PC-9 (cell line): ENCODE results near the gene MYO16. TPM values are rescaled to one million over a fixed set of nuclear protein-coding genes. Genes with fewer than 3 reads are reported as not detected.
A peak's percentile ranks its signal among the peaks of the same experiment; 100 is the strongest.
"Not testable (repeated sequence)": the region's sequence is repeated elsewhere in the genome, so short reads cannot be mapped to it uniquely, and the experiment has no call there.

Source experiments
- BruUV-seq: library from RNA; stranded (reverse); fragments of 400-500 nt; replicated peaks from 2 replicates; lab custom pipeline; 2021; lab: Mats Ljungman, UMichigan
- CTCF ChIA-PET: fragments of 300-600 bp; sonication (Branson Sonifier 250); formaldehyde crosslinking; loops from one replicate; lab custom pipeline; 2022; ENCODE audit warnings: antibody characterized with exemption; lab: Charles Lee
- POLR2A ChIA-PET: fragments of 300-600 bp; sonication (Branson Sonifier 250); formaldehyde crosslinking; loops from one replicate; lab custom pipeline; 2022; ENCODE audit warnings: antibody characterized with exemption; ENCODE audit not compliant: unreplicated experiment; lab: Charles Lee
- DNase-seq, 2 experiments: peaks; one replicate each; pipeline versions ENCODE4 v3.0.0 to v3.0.0-alpha.2; 2015 to 2022; ENCODE audit warnings: mixed read lengths in 1 of 2
- H2AFZ ChIP-seq: fragments of 200-600 bp; sonication (generic); 2 replicates; pipeline ENCODE4 v1.8.1; 2017; ENCODE audit warnings: antibody characterized with exemption
- H3F3A ChIP-seq: fragments of 200-600 bp; sonication (generic); 2 replicates; pipeline ENCODE4 v1.8.1; 2017; ENCODE audit warnings: antibody characterized with exemption, mild to moderate bottlenecking, low read depth; ENCODE audit not compliant: insufficient read depth
- H3K27ac ChIP-seq: fragments of 200-600 bp; sonication (generic); 2 replicates; pipeline ENCODE4 v1.6.1; 2016; ENCODE audit warnings: mixed run types
- H3K27me3 ChIP-seq: fragments of 200-600 bp; sonication (generic); 2 replicates; pipeline ENCODE4 v1.6.1; 2016; ENCODE audit warnings: low read depth, mixed run types; ENCODE audit not compliant: insufficient read depth
- H3K36me3 ChIP-seq: fragments of 200-600 bp; sonication (generic); 2 replicates; pipeline ENCODE4 v1.6.1; 2016; ENCODE audit warnings: low read depth, mixed run types
- H3K4me1 ChIP-seq: fragments of 200-600 bp; sonication (generic); replicated peaks from 2 replicates; pipeline ENCODE4 v1.6.1; 2016; ENCODE audit warnings: mixed run types; ENCODE audit not compliant: insufficient read depth
- H3K4me2 ChIP-seq: fragments of 200-600 bp; sonication (generic); 2 replicates; pipeline ENCODE4 v1.6.1; 2017; ENCODE audit warnings: mixed run types
- H3K4me3 ChIP-seq: fragments of 200-600 bp; sonication (generic); 2 replicates; pipeline ENCODE4 v1.6.1; 2016; ENCODE audit warnings: mixed run types
- H3K79me2 ChIP-seq: fragments of 200-600 bp; sonication (generic); 2 replicates; pipeline ENCODE4 v1.6.1; 2017; ENCODE audit warnings: low read depth, mixed run types
- H3K9me2 ChIP-seq: fragments of 200-600 bp; sonication (generic); 2 replicates; pipeline ENCODE4 v1.8.1; 2017; ENCODE audit warnings: mild to moderate bottlenecking; ENCODE audit not compliant: insufficient read depth
- H3K9me3 ChIP-seq: fragments of 200-600 bp; sonication (generic); 2 replicates; pipeline ENCODE4 v1.8.1; 2016; ENCODE audit warnings: low read depth; ENCODE audit not compliant: insufficient read depth
- H4K20me1 ChIP-seq: fragments of 200-600 bp; sonication (generic); 2 replicates; pipeline ENCODE4 v1.8.1; 2017; ENCODE audit not compliant: insufficient read depth
- CTCF ChIP-seq: fragments of 200-600 bp; sonication (generic); conservative IDR thresholded peaks from 2 replicates; pipeline ENCODE4 v1.6.1; 2017; ENCODE audit warnings: mixed run types, antibody characterized with exemption, mild to moderate bottlenecking, moderate library complexity
- EZH2 ChIP-seq: fragments of 200-600 bp; sonication (generic); IDR thresholded peaks from 2 replicates; pipeline ENCODE4 v1.8.0; 2017; ENCODE audit warnings: antibody characterized with exemption, low read depth
- intact Hi-C: fragments of 100-400 bp; cut with micrococcal nuclease; formaldehyde crosslinking; loops from one replicate; pipeline ENCODE4 v1.10.0; 2022; ENCODE audit not compliant: unreplicated experiment
- total RNA-seq: library from RNA; stranded (reverse); gene quantifications from 2 replicates; pipeline ENCODE4 v1.2.3, GENCODE V29; 2021

MYO16 gene
- total RNA-seq, 1 experiment from 2014 or later: 0.59 TPM

GRCh38 chr13:109214393-109214792, 585.0 kb downstream of the MYO16 start:
- intact Hi-C loops: no loop called here
- Histone ChIP-seq H3F3A (peaks cover 25% of the 10 kb centered on the region), H3K9me3 (no peaks in the 10 kb centered on the region), H3K9me2 (no peaks in the 10 kb centered on the region), H3K27me3 (no peaks in the 10 kb centered on the region), H3K79me2 (peaks cover 12% of the 10 kb centered on the region; the same call in 1 of the 2 replicates), H3K4me2 (no peak overlapping the region), H3K4me3 (no peak overlapping the region), H3K27ac (peak overlapping the region; percentile 28), H3K4me1 (peaks cover 18% of the 10 kb centered on the region), H3K36me3 (peaks cover 29% of the 10 kb centered on the region), H4K20me1 (no peaks in the 10 kb centered on the region), H2AFZ (no peak overlapping the region)
- CTCF ChIA-PET: no interaction called here
- TF ChIP-seq EZH2 (no peak), CTCF (no peak)
- no peak for DNase-seq
- POLR2A ChIA-PET: no interaction called here
- BruUV-seq: no TSS peak

GRCh38 chr13:109215377-109215776, 586.0 kb downstream of the MYO16 start:
- Histone ChIP-seq H2AFZ (no peak overlapping the region), H3K4me3 (no peak overlapping the region), H3K9me2 (no peaks in the 10 kb centered on the region), H4K20me1 (no peaks in the 10 kb centered on the region), H3K36me3 (peaks cover 24% of the 10 kb centered on the region), H3K4me2 (no peak overlapping the region), H3K27me3 (no peaks in the 10 kb centered on the region), H3K79me2 (peaks cover 5% of the 10 kb centered on the region; the same call in 1 of the 2 replicates), H3K4me1 (peaks cover 18% of the 10 kb centered on the region), H3F3A (peaks cover 31% of the 10 kb centered on the region), H3K27ac (no peak overlapping the region), H3K9me3 (no peaks in the 10 kb centered on the region)
- TF ChIP-seq CTCF (no peak), EZH2 (no peak)
- no TSS peak for BruUV-seq
- ChIA-PET CTCF (no interaction called here), POLR2A (interaction anchor here (0.7 kb wide), 1 partner anchor 49 kb away, joined by 4 read pairs; no protein-coding TSS in a partner anchor)
- DNase-seq: no peak
- intact Hi-C loops: no loop called here

GRCh38 chr13:109217510-109217909, 588.1 kb downstream of the MYO16 start:
- peaks cover 18% of the 10 kb centered on the region; the same call in 1 of the 2 replicates for H3F3A ChIP-seq
- H2AFZ ChIP-seq, BruUV-seq, H3K27me3 ChIP-seq, CTCF ChIA-PET, H3K9me3 ChIP-seq, H4K20me1 ChIP-seq, H3K27ac ChIP-seq, H3K4me2 ChIP-seq, H3K4me1 ChIP-seq, H3K9me2 ChIP-seq, POLR2A ChIA-PET, H3K4me3 ChIP-seq, DNase-seq, intact Hi-C loops, H3K79me2 ChIP-seq: not testable (repeated sequence)
- H3K36me3 ChIP-seq: peaks cover 24% of the 10 kb centered on the region

- no TSS peak for BruUV-seq
- no peak overlapping the region for H3K27ac ChIP-seq
- H3K9me3 ChIP-seq: peaks cover 4% of the 10 kb centered on the region
- no peaks in the 10 kb centered on the region for H4K20me1 ChIP-seq
- no peak overlapping the region for H2AFZ ChIP-seq
- ChIA-PET CTCF (no interaction called here), POLR2A (no interaction called here)
- H3K9me2 ChIP-seq: no peaks in the 10 kb centered on the region
- no peaks in the 10 kb centered on the region for H3K4me1 ChIP-seq
- H3K4me2 ChIP-seq: no peak overlapping the region
- peaks cover 14% of the 10 kb centered on the region; the same call in 1 of the 2 replicates for H3F3A ChIP-seq
- H3K36me3 ChIP-seq: peaks cover 23% of the 10 kb centered on the region
- TF ChIP-seq EZH2 (no peak), CTCF (no peak)
- no peak overlapping the region for H3K4me3 ChIP-seq
- intact Hi-C loops: no loop called here
- no peaks in the 10 kb centered on the region for H3K27me3 ChIP-seq
- DNase-seq: no peak
- no peaks in the 10 kb centered on the region for H3K79me2 ChIP-seq
Observed at GRCh38 chr13:109220631-109221030, 591.2 kb downstream of the MYO16 start.
